ENCODE measurements around the gene LIMS2.

LIMS2 gene

DNA sequence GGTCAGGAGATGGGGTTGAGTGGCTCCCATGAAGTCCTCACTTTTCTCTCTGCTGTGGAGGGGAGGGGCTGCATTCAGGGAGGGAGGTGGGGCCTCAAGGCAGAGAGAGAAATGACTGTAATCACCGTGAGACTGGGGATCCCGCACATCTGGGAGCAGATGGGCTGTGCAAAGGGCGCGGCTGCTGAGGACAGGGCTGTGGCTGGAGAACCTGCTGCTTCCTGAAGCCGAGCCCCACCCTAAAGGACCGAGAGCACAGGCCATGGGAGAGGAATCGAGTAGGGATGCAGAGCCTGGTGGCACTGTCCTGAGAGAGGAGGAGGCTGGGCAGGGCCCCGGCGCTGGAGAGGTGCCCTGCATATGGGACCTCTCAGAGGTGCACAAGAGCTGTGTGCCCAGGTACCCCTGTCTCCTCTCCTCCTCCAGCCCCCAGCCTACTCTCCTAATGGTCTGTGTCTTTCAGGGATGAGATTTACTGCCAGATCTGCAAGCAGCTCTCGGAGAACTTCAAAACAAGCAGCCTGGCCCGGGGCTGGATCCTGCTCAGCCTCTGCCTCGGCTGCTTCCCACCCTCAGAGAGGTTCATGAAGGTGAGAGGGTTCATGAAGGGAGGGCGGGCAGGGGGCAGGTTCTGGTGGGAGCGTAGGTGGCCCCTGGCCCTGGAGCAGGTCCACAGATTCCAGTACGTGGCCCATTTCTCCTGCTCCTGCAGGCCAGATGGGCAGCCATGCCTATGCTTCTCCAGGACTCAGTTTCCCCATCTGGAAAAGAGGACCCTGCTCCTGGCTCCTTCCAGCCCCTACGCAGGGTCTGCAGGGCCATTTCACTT lies 55.2 kb downstream of the LIMS2 start:
- DNase-seq = no peak

DNA sequence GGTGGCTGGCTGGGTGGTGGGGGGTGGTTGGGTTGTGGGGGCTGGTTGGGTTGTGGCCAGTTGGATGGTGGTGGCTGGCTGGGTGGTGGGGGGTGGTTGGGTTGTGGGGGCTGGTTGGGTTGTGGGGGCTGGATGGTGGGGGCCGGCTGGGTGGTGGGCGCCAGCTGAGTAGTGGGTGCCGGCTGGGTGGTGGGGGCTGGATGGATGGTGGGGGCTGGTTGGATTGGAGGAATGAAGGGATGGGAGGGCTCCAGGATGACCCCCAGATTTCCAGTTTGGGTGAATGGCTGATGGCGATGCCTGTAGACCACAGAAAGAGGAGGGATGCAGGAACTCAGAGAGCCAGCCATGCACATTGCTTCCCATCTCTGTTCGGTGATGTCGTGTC lies 56.1 kb downstream of the LIMS2 start:
- DNase-seq = no peak

DNA sequence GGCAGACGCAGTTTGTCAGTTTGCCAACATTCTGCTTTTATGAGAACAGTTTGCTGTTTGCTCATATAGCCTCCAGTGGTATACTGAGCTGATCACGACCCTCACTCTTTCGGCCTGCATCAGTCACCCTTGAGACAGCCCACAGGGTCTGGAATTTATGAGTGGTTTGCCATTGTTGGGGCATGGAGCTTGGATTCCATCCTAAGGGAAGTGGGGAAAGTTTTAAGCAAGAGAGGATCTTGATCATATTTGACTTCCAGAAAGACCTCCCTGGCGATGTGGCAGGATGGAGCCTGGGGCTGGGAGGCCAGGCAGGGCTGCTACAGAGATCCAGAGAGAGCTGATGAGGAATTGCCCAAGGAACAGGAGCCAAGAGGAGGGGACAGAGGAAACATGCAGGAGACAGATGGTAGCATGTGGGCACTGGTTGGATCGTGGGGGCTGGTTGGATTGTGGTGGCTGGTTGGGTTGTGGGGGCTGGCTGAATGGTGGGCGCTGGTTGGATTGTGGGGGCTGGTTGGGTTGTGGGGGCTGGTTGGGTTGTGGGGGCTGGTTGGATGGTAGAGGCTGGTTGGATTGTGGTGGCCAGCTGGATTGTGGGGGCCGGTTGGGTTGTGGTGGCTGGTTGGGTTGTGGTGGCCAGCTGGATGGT lies 56.7 kb downstream of the LIMS2 start:
- no peak for DNase-seq

- no peak for DNase-seq
Measured at GRCh38 chr2:127615511-127616166, 59.7 kb downstream of the LIMS2 start.

DNA sequence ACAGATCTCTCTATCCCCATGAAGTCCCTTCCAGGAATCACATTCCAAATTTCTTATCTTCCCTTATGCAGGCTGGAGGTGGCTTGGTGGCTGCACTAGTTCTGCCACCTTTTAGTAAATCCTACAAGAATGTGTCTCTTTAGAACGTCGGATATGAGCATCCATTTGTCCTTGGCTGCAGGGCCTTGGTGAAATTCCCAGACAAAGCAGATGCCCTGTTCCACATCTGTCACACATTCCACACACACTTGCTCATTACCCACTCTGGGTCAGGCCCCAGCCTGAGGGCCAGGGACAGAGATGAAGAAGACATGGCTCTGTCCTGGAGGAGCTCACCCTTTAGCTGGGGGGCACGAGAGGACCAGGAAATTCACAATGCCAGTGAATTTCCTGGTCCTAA lies 60.6 kb downstream of the LIMS2 start:
- DNase-seq = no peak

DNA sequence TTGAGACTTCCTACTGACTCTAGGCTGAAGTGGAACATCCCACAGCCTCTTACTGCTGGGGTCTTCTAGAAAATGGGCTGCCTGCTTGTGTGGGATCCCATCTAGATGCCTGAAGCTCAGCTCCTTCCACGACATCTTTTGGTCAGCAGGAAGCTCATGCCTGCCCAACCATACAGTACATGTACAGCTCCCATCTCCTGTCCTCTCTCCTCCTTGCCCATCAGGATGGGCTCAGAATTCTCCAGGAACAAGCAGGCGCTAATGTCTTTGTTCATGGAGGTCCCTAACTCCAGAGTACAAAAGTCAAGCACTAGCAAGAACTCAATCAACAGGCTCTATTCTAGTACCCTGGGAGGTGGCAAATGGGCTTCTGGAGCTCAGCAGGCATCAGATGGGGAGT lies 61.1 kb downstream of the LIMS2 start:
- DNase-seq = no peak

GRCh38 chr2:127612111-127612822 lies 63.1 kb downstream of the LIMS2 start:
- DNase-seq = no peak

DNA sequence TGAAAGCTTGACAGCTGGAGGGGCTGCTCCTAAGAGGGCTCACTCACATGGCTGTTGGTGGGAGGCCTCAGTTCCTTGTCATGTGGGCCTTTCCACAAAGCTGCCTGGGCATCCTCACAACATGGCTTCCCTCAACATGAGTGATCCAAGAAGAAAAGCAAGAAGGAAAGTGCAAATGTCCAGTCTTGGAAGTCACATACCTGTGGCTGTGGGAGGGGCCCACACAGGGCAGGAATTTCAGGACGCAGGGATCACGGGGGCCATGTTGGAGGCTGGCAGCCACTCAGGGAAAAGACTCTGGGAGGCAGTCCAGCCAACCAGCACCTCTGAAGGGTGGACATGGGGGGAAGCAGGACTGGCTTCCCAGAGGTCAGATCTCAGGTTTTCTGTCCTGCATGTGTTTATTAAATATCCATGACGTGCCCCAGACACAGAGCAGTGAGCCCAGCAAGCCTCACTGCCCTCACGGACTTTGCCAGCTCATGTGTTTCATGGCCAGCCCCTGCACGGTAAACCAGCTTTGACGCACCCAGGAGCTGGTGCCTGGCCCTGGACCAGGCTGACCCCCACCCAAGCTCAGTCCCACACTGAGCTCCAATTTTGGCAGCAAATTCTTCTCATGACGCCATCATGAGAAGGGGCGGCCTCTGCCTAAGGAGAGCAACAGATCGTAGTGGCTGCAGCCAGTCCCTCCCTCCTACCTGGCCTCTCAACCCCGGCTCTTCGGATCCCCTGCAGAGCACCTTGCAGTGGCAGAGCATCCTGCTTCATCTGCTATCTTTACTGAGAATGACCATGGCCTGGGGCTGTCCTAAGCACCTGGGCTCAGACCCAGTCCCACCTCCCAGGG lies 64.0 kb downstream of the LIMS2 start:
- no peak for DNase-seq

DNA sequence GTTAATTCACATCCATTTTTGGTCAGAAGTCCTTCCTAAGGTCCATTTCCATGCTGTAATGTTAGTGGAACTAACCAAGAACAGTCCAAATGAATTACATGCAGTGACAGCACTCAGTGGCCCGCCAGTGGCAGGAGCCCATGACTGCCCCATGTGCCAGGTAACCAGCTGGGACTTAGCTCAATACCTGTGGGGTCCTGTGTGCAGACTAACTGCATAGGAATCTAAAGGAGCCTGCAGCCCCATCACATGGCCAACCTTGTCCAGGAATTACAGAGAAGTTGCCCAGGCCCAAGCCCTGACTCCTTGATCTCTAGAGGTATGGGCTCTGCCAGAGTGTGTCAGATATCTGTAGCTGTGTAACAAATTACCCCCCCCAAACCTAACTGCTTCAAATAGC lies 64.8 kb downstream of the LIMS2 start:
- no peak for DNase-seq

- no peak for DNase-seq
Measured at GRCh38 chr2:127609818-127610217, 65.5 kb downstream of the LIMS2 start.

GRCh38 chr2:127609031-127609751 lies 66.1 kb downstream of the LIMS2 start:
- DNase-seq = no peak

DNA sequence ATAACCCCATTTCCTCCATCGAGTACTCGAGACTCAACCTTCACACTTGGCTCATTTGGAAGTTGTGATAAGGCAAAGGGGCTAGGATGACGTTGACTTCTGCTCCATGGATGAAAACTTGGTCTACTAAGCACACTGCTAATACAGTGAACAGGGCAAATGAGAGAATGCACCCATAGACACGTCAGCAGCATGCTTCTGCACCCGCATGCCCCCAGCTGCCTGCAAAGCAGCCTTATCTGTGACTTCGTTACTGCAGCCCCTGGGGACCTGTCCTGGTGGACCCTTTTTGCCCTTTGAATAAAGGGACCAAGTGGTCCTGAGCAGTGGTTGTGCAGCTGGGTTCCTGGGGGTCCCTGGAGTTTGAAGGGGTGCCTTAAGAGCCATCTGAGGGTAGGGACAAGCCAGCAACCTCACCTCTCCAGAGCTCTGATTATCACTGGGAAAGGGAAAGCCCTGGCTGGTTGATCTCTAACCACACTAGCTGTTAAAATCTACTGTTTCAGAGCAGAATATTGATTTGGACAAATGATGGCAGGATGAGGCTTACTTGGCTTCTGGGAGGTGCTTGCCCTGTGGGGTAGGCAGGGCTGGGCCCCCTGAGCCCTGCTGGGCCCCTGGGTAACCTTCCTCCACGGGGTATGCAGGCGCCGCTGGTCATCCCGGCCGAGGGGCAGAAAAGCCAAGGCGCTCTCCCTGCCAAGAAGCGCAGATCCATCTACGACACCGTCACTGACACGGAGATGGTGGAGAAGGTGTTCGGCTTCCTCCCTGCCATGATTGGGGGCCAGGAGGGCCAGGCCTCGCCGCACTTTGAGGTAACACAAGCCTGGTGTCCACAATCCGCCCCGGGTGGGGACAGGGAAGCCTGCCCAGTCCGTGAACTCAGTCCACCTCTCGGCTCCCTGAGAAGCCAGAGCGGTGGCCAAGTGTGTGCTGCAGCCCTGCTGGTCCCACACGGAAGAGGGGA lies 67.0 kb downstream of the LIMS2 start:
- DNase-seq = no peak

DNA sequence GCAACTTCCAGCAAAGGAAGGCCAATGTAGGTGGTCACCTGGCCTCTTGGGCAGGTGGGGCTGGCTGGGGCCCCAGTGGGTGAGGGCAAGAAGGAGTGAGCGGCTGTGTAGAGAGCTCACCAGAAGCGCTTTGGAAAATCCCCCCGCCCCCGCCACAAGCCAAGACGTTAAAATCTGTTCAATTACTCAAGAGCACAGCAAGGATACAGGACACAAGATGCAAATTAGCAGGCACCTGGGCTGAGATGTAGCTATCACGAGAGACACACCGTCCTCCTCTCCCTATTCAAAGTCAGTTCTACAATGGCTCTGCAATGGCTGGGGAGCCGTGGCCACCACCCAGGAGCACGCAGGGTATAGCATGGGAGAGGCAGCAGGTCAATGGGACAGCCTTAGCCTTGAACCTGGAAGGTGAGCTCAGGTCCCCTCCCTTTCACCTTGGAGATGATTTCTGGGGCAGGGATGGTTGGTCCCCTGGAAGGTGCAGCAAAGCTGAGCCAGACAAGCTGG lies 67.9 kb downstream of the LIMS2 start:
- DNase-seq = no peak

GRCh38 chr2:127606625-127607398 lies 68.5 kb downstream of the LIMS2 start:
- no peak for DNase-seq

DNA sequence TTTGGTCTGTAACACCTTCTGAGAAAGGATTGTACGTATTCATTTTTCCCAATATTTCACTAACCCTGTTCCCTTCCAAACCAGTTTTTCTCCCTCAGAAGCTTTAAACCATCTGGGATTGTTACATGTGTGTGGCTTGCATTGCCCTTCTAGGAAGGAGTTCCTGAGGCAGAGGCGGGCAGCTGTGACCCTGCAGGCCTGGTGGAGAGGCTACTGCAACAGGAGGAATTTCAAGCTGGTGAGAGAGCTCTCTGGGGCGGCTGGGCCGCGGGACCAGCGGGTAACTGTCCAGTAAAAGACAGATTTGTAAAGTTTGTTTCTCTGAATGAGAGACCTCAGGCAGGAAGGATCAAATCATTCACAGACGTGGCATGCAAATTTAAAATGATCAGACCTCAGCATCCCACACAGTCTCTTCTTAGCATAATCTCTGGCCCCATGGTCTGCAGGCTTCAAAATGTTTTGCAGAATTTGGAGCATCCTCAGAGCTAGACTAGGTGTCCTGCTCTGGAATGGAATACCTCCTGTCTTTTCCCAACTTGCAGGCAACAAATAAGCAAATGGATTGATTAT lies 69.6 kb downstream of the LIMS2 start:
- no peak for DNase-seq

- DNase-seq = no peak
Measured at GRCh38 chr2:127604986-127605385, 70.3 kb downstream of the LIMS2 start.

- no peak for DNase-seq
Measured at GRCh38 chr2:127599211-127599610, 76.1 kb downstream of the LIMS2 start.

- DNase-seq = no peak
Measured at GRCh38 chr2:127598711-127599110, 76.6 kb downstream of the LIMS2 start.

DNA sequence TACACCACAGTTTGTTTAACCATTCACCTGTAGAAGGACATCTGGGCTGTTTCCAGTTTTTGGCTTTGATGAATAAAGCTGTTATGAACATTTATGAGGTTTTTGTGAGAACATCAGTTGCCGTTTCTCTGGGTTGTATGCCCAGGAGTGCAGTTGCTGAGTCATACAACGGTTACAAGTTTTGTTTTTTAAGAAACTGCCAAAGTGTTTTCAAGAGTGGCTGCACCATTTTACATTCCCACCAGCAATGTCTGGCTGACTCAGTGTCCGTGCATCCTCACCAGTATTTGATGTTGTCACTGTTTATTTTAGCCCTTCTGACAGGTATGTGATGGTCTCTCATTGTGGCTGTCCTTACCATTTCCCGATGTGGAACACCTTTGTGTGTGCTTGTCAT lies 77.3 kb downstream of the LIMS2 start:
- no peak for DNase-seq
